C4-2B (cell line): ENCODE results near the gene ERC2.

Experiments
- H3K27ac ChIP-seq: fragments of 450-650 bp; 2 replicates; pipeline ENCODE4 v1.5.1; 2017
- CTCF ChIP-seq: fragments of 450-650 bp; conservative IDR thresholded peaks from 2 replicates; pipeline ENCODE4 v1.5.1; 2017; ENCODE audit warnings: mild to moderate bottlenecking
- ZFX ChIP-seq: fragments of 450-650 bp; IDR thresholded peaks from 2 replicates; pipeline ENCODE4 v1.6.1; 2017

ERC2 gene

GRCh38 chr3:55630280-55630920, 837.9 kb downstream of the ERC2 start:
- TF ChIP-seq CTCF (no peak), ZFX (no peak)
- peak overlapping the region; percentile 33 for H3K27ac ChIP-seq

GRCh38 chr3:55629432-55629831, 838.8 kb downstream of the ERC2 start:
- H3K27ac ChIP-seq: peak overlapping the region; percentile 48
- TF ChIP-seq CTCF (no peak), ZFX (no peak)

GRCh38 chr3:55626279-55626665, 842.0 kb downstream of the ERC2 start:
- no peak overlapping the region for H3K27ac ChIP-seq
- no peak for TF ChIP-seq CTCF
- no peak for TF ChIP-seq ZFX

- H3K27ac ChIP-seq: no peak overlapping the region
Observed at GRCh38 chr3:55624238-55624637, 844.0 kb downstream of the ERC2 start.

GRCh38 chr3:55623786-55624185, 844.5 kb downstream of the ERC2 start:
- H3K27ac ChIP-seq: no peak overlapping the region
- no peak for TF ChIP-seq CTCF
- TF ChIP-seq ZFX: no peak

More at GRCh38 chr3:55624238-55624637, 844.0 kb downstream of the ERC2 start:
- TF ChIP-seq ZFX: no peak

GRCh38 chr3:55622733-55623132, 845.5 kb downstream of the ERC2 start:
- no peak overlapping the region; the same call in 1 of the 2 replicates for H3K27ac ChIP-seq
- TF ChIP-seq CTCF: no peak
- no peak for TF ChIP-seq ZFX

- TF ChIP-seq ZFX (no peak), CTCF (no peak)
- H3K27ac ChIP-seq: no peak overlapping the region; the same call in 1 of the 2 replicates
Observed at GRCh38 chr3:55622116-55622515, 846.2 kb downstream of the ERC2 start.

- no peak overlapping the region; the same call in 1 of the 2 replicates for H3K27ac ChIP-seq
- TF ChIP-seq ZFX: no peak
- no peak for TF ChIP-seq CTCF
Observed at GRCh38 chr3:55621648-55622047, 846.6 kb downstream of the ERC2 start.
